AG20443 (cell line): Measurements from ENCODE around the gene CD300LB.

Experiments
- DNase-seq: peaks from one replicate; pipeline ENCODE4 v3.0.0; 2012; ENCODE audit warnings: low spot score, mixed read lengths

Gene CD300LB

DNA sequence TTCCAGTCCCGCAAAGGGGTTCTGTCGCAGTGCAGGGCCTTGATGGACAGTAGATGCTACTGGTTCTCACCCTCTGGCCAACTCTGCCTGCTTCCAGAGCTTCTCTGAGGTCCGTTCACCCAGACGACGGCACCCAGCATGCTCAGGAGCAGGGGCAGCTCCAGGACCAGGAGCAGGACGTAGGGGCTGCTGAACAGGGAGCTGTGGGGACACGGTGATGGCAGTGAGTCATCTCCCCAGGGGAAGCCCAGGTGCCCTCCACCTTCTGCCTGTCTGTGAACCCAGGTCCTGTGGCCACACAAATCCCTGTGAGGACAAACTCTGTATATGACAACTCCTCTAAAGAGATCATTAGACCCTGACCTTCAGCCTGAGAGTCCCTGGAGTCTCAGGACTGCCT, 18.1 kb upstream of the CD300LB start:
- no peak for DNase-seq

DNA sequence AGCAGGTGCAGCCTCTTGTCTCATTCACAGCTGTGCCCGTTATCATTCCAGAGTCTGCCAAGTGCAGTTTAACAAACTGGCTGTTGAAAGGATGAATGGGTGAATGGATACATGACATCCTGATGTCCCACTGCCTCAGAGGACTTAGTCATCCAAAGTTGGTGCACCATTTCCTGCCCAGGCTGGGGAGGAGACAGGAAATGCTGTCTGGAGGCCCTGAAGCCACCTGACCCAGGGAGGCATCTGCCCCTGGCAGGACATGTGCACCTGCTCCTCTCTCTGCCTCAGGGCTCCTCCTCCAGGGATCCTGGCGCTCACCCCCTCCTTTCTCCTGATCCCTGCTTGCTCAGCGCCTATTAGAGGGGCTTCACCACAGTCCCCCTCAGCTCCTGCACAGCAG, 16.5 kb upstream of the CD300LB start:
- no peak for DNase-seq

DNA sequence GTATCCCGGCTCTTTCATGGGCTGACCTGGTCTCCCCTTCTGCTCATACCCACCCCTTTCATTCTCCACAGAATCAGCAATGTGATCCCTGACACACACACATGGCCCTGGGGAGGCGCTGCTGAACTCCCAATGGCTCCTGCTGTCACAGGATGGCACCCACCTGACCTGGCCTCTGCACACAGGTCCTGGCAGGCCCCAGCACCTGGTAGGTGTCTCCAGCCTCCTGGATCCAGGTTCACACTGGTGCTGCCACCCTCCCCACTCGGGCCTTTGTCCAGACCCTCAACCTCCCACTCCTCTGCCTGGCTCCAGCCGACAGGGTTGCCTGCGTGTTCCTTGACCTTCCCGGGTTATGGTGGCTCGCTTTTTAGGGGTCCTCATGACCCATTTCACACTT, 16.0 kb upstream of the CD300LB start:
- DNase-seq, result no peak

DNA sequence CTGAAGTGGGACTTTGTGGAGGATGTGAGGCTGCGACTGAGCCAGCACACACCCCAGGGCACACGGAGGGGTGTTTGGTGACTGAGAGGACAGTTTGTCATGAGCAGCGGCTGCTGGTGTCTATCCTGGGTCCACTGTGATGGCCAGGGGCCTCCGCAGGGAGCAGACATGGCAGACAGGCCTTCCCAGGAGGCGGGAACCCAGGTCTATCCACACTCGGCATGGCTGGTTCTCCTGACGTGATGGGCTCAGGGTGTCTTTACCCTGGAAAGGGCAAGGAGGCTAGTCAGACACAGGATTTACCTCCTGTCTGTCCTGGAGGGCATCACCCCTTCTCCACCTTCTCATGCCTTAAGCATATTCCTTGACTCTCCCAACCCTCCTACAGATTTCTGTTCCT, 15.3 kb upstream of the CD300LB start:
- DNase-seq, result no peak

DNA sequence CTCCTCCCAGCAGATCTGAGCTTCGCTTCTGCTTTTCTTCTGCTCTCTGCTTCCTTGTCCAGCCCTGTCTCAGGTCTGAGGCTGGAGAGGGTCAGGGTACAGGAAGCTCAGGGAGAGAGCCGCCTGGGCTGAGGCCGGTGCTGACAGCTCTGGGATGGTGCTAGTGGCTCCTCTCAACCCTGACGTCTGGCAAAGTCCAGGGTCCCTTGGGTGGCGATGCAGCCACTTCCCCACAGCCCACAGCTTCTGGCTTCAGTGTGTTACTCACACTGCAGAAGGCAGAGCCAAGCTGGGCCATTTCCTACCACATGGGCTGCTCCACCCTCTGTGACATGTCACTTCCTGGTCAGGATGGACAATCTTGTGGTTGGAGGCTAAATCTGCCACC, 14.6 kb upstream of the CD300LB start, which contains the start of gene CD300C:
TSS of gene CD300C (minus strand) at position 273 of the 388 bp plus-strand sequence. CDS start 333 bp downstream, outside the sequence.
- no peak for DNase-seq

DNA sequence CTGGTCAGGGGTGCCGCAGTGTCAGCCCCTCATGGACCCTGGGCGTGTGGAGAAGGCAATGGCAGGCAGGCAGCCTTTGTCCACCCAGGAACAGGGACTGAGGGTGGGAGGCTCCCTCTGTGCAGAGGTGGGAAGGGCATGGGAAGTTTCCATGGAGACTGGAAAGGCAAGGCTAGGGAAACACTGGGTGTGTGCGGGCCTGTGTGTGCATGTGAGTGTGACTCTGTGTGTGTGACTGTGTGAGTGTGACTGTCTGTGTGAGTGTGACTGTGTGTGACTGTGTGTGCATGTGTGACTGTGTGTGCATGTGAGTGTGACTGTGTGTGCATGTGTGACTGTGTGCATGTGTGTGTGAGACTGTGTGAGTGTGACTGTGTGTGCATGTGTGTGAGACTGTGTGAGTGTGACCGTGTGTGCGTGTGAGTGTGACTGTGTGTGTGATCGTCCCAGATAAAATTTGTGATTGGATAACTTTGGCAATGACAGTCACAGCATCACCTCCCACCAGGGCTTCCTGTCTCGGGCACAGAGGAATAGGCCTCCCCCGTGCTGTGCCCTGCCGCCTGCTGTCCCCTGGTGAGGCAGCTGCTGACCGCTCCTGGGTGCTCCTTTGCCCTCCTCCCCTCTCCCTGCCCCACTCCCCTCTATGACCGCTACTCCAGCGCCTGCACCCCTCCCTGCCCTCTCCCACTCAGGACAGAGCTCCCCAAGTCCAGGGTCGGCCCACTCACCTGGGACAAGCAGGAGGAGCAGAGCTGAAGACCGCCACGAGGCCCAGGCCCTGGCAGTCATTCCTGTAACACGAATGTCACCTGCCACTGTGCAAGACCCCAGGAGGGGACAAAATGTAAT, 13.9 kb upstream of the CD300LB start:
- DNase-seq, result no peak

DNA sequence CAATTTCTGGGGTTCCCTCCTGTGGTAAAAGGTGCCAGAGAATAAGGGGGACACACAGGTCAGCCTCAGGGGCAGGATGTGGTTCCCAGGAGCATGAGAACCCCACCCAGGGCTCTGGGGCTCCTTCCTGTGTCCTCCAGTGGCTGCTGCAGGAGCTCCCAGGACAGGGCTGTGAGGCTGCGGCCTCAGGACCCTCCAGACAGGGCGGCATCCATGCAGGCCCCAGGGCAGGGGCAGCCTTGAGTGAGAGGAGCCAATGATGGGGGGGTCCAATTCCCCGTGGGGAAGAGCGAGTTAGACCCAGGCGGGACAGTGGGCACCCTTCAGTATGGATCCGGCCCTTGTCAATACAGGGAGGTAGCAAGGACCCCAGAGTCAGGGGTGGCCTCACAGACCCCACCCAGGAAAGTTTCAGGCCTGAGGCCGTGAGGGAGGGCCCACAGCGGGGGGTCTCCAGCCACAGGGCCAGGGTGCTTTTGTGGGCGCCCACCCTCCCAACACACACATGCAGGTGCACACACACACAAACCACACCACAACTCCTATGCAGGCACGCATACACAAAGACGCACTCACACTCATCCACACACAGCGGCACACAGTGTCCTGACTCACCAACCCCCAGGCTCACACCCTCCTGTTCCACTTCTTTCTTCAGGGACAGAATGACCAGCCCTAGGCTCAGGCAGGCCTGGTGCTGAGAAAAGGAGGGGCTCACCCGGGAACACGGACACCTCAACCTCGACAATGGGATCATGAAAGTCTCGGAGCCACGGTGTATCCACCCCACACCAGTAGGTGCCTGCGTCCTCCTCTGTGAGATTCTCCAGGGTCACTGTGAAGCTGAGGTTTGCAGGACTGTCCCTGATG, 12.9 kb upstream of the CD300LB start:
- no peak for DNase-seq

DNA sequence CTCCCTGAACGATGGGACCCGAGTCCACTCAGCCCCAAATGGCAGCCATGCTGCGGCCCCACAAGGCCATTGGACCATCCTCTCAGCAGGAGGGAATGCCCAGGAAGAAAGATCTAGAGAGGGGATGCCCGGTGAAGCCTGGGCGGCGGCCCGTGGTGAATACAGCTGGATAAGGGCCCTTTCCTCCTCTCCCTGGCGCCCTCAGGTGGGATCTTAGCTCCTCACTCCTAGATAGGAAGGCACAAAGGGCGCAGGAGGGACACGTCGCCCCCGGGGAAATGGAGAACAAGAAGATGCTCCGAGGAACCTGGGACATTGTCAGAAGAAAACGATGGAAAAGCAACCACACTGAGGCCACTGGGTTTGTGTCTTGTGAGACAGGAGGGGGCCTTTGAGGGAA, 12.1 kb upstream of the CD300LB start:
- no peak for DNase-seq

DNA sequence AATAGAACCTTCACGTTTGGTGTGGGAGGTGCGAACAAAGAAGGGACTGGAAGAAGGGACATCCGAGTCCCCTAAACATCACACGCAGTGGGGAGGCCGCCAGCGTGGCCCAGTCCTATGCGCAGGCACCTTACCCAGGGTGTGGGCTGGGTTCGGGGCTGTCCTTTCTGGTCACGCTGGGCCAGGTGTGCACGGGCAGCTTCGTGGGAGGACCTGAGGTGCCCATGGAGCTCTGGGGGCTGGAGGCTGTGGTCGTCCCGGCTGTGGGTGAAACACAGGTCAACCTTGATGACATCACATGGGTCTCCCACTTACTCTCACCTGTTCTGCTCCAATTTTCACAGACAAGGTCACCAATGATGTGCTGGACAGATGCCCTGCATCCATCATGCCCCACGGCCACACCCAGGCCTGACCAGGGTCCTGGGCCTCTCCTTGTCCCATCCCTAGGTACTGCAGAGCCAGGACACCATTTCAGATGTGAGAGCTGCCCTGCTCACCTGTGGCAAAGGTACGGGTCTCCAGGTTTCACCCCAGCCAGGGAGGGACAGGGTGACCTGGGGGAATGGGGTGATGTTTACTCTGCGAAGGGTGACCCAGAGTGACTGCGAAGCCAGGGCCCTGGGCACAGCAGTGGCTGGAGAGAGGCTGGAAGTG, 11.6 kb upstream of the CD300LB start:
- no peak for DNase-seq

DNA sequence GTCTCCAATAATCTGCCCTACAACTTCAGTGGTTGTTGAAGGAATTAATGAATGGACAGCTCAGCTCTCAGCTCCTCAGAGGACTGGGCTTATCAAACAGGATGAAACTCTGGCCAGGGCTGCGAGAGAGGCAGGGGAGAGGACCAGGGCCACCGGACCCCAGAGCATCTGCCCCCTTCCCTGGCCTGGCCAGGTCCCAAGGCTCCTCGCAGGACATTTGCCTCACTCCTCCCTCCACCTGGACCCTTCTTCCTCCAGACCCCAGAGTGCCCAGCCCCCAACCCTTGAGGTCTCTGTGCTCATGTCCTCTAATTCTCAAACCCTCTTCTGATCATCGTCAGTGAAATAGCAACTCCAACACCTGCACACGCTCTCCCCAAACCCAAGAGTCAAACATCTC, 10.9 kb upstream of the CD300LB start:
- DNase-seq, result no peak

DNA sequence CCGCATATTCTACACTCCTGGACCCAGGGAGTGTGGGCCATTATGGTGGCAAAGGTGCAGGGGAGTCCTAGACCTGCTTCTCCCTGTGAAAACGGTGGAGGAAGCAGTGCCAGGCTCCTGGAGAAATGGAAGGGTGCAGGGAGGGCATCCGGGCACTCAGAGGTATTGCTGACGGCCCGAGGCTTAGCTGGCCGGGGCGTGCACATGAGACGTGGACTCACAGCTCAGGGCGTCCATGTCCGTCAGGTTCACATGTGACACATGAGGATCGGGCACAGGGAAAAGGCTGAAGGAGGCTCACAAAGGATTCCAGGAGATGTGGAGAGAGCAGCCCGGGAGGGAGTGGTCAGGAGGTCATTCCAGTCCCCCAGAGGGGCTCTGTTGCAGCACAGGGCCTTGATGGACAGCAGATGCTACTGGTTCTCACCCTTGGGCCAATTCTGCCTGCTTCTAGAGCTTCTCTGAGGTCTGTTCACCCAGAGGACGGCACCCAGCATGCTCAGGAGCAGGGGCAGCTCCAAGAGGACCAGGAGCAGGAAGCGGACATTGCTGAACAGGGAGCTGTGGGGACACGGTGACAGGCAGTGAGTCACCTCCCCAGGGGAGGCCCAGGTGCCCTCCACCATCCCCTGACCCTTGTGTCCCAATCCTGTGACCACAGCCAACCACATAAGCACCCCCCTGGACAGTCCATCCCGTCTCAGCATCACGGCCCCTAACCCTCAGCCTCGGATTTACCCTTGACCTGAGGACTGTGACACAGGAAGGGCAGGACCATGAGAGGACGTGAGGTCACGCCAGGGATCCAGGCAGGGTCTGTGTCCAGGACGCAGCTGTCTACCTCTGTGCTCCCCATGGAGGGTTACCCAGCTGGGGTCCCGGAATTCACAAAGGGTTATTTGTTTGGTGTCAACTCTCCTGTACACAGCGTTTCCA, 10.2 kb upstream of the CD300LB start:
- no peak for DNase-seq

DNA sequence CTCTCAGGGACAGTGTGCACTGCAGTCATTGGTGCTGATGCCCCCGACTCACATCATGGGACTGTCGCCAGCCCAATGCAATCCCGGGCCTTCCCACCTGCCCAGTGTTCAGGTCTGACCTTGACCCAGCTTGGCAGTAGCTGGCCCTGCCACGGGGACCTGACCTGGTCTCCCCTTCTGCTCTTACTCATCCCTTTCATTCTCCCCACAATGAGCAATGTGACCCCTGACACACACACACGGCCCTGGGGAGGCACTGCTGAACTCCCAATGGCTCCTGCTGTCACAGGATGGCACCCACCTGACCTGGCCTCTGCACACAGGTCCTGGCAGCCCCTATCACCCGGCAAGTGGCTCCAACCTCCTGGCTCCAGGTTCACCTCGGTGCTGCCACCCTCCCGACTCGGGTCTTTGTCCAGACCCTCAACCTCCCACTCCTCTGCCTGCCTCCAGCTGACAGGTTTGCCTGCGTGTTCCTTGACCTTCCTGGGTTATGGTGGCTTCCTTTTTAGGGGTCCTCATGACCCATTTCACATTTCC, 8.1 kb upstream of the CD300LB start:
- DNase-seq, result no peak

DNA sequence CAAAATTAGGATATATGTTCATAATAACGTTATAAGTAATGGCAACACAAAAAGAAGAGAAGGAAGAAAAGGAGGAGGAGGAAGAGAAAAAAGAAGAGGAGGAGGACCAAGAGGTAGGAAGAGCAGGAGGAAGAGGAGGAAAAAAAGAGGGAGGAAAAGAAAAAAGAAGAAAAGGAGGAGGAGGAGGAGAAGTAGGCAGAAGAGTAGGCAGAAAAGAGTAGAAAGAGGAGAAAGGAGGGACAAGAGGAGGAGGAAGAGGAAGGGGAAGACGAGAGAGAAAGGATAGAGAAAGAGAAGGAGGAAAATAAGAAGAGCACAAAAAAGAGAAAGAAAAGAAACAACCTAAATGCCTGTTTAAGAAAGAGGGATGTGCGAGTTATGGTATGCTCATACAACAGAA, 5.6 kb upstream of the CD300LB start:
- no peak for DNase-seq

DNA sequence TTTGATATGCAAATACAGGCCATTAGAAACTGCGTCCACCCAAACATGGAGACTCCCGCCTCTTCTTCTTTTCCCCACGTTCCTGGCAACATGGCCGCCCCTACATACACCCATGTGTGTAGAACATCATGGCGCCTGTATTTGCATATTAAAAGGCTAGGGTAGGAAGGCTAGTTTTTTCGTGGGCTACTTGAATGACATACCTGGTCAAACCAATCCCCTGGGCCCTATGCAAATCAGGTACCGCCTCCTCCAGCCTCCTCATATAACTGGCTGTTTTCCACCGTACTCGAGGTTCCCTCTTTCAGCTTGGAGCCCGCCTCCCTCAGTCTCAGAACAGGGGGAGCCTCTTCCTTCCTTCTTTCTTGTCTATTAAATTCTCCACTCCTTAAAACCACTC, 840 bp upstream of the CD300LB start:
- no peak for DNase-seq

DNA sequence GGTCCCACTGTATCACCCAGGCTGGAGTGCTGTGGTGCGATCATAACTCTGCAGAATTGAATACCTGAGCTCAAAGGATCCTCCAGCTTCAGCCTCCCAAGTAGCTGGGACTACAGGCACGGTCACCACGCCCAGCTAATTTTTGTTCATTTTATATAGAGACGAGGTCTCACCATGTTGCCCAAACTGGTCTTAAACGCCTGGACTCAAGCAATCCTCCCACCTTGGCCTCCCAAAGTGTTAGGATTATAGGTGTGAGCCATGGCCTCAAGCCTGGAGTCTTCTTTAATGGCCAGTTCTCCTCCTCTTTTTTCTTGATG, 484 bp downstream of the CD300LB start:
- DNase-seq, result no peak

DNA sequence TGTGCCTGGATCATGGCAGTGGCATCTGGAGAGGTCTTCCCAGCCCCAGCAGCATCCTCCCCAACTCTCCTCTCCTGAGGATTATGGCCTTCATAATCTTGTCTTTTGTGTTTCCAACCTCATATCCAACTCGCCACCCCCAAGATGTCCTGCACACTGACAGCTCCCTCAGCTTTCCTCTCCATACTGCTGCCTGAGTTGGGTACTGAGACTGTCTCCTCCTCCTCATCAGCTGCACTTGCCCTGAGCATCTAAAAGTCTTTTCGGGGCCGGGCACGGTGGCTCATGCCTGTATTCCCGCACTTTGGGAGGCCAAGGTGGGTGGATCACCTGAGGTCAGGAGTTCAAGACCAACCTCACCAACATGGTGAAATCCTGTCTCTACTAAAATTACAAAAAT, 2.0 kb downstream of the CD300LB start:
- peak; percentile 3 for DNase-seq

DNA sequence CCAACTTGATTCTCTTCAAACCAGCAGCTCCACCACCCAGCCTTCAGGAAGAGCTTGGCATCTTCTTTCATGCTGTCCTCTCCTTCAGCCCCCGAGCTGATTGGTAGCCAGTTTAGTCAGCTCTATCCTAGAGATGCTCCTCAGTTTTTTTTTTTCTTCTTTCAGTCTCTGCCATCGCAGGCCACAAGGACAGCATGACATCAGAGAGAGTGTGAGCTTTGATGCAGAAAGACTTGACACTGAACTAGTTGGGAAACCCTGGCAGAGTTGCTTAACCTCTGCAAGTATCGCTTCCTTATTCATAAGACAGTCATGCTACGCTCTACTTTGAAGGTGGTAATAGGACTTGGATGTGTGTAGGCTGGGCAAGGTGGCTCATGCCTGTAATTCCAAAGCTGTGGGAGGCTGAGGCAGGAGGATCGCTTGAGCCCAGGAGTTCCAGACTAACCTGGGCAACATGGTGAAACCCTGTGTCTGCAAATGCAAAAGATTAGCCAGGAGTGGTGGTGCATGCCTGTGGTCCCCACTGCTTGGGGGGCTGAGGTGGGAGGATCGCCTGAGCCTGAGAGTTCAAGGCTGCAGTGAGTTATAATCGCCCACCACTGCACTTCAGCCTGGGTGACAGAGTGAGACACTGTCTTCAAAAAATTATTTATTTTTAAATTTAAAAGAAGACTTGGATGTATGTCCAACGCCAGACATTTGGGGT, 2.6 kb downstream of the CD300LB start:
- peak; percentile 3 for DNase-seq

DNA sequence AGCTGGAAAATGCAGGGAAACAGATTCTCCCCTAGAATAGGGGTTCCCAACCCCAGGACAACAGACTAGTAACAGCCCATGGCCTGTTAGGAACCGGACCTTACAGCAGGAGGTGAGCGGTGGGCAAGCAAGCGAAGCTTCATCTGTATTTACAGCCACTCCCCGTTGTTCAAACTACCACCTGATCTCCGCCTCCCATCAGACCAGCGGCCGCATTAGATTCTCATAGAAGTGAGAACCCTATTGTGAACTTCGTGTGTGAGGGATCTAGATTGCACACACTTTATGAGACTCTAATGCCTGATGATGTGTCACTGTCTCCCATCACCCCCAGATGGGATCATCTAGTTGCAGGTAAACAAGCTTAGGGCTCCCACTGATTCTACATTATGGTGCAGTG, 3.5 kb downstream of the CD300LB start:
- DNase-seq, result peak; percentile 3

DNA sequence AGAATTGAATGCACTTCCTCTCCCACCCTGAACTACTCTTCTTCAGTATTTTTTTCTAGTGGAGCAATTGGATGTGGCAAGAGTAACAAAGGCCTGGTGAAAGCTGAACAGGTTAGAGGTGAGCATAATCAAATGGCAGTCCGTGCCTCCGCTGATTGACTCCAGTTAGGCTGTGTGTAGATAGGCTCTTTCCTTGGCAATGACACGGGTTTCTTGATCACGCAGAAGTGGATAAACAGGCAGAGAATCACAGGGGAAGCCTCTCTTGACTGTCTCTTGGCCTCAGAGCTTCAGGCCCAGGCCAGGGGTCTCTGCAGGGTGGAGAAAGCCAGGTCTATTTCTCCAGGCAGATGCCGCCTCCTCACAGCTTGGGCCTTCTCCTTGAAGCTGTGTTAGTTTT, 4.2 kb downstream of the CD300LB start:
- peak; percentile 4 for DNase-seq

DNA sequence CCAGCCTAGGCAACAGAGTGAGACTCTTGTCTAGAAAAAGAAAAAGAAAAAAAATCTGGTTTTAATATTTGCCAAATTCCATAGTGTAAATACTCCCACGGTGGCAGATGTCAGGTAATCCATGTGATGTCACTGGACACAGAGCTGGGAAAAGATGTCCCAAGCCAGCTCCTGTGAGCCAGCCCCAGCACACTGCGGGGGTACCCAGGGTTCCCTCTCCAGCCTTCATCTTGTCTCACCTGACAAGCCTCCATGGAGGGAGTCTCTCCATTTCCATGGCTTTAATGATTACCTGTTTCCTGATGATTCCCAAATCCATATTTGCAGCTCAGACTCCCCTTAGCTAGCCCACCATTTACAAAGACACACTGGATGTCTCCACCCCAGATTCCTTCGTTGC, 4.6 kb downstream of the CD300LB start:
- peak; percentile 3 for DNase-seq

DNA sequence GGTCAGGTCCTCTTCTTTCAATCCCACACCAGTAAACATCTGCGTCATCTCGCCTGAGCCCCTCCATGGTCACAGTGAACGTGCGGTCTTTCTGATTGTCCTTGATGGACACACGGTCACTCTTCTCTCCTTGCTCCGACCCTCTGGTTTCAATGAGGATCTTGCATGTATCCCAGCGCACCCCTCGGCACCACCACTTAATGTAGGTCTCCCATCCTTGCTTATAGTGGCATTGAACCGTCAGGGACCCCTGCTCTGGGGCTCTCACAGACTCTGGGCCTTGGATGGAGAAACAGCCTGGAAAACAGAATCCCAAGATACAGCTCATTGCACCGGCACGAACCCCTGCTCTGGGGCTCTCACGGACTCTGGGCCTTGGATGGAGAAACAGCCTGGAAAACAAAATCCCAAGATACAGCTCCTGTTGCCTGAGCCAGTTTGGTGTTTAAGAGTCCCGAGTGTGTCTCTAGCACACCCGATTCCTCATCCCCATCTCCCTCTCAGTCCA, 5.4 kb downstream of the CD300LB start:
- DNase-seq, result peak; percentile 3
